Keratinocyte (primary cell): ENCODE measurements around the gene N4BP2L1. TPM values are rescaled to one million over a fixed set of nuclear protein-coding genes. Genes with fewer than 3 reads are reported as not detected.

Experiments used
- DNase-seq: peaks from one replicate; pipeline ENCODE4 v3.0.0-alpha.2; 2011; ENCODE audit warnings: low read depth, missing footprints, low spot score
- FAIRE-seq: peaks from 2 replicates; lab custom pipeline; 2011; peaks lifted over from hg19 to GRCh38; lab: Jason Lieb, UNC
- H2AFZ ChIP-seq: 2 replicates; pipeline ENCODE4 v1.6.0; 2012; ENCODE audit warnings: low read length, control low read depth, inconsistent platforms; ENCODE audit not compliant: control insufficient read depth
- H3K27ac ChIP-seq: 2 replicates; pipeline ENCODE4 v1.5.1; 2011; ENCODE audit warnings: low read length; ENCODE audit not compliant: control insufficient read depth, insufficient read depth
- H3K27me3 ChIP-seq: 3 replicates; pipeline ENCODE4 v1.6.0; 2011; ENCODE audit warnings: low read length; ENCODE audit not compliant: control insufficient read depth, insufficient read depth; ENCODE audit errors: extremely low read depth
- H3K36me3 ChIP-seq, 2 experiments: 2 replicates in 1 of 2; 3 replicates in 1 of 2; pipeline ENCODE4 v1.5.1; 2011; ENCODE audit warnings: low read length in 2 of 2, mild to moderate bottlenecking in 1 of 2; ENCODE audit not compliant: control insufficient read depth in 2 of 2, insufficient read depth in 2 of 2; ENCODE audit errors: extremely low read depth in 1 of 2
- H3K4me1 ChIP-seq: 3 replicates; pipeline ENCODE4 v1.5.1; 2011; ENCODE audit warnings: low read length; ENCODE audit not compliant: control insufficient read depth, insufficient read depth; ENCODE audit errors: extremely low read depth
- H3K4me2 ChIP-seq: 3 replicates; pipeline ENCODE4 v1.6.0; 2011; ENCODE audit warnings: low read depth, low read length; ENCODE audit not compliant: control insufficient read depth, insufficient read depth; ENCODE audit errors: extremely low read depth
- H3K4me3 ChIP-seq, 3 experiments: fragments of 200-600 bp in 1 of 3; sonication (generic) in 1 of 3; 2 replicates in 2 of 3; 3 replicates in 1 of 3; pipeline ENCODE4 v1.5.1; 2011 to 2016; ENCODE audit warnings: low read length in 3 of 3, mild to moderate bottlenecking in 3 of 3, control low read depth in 2 of 3, inconsistent platforms in 1 of 3, low read depth in 1 of 3, mixed read lengths in 1 of 3, mixed run types in 1 of 3, moderate library complexity in 1 of 3; ENCODE audit not compliant: control insufficient read depth in 2 of 3, insufficient read depth in 2 of 3; ENCODE audit errors: extremely low read depth in 1 of 3
- H3K79me2 ChIP-seq: 2 replicates; pipeline ENCODE4 v1.6.0; 2012; ENCODE audit warnings: low read length; ENCODE audit not compliant: control insufficient read depth, insufficient read depth
- H3K9ac ChIP-seq: 3 replicates; pipeline ENCODE4 v1.6.0; 2011; ENCODE audit warnings: low read length; ENCODE audit not compliant: control insufficient read depth, insufficient read depth; ENCODE audit errors: extremely low read depth
- H3K9me1 ChIP-seq: 3 replicates; pipeline ENCODE4 v1.6.0; 2011; ENCODE audit warnings: low read length; ENCODE audit not compliant: control insufficient read depth, insufficient read depth; ENCODE audit errors: extremely low read depth
- H3K9me3 ChIP-seq: 2 replicates; pipeline ENCODE4 v1.5.1; 2012; ENCODE audit warnings: low read depth, low read length; ENCODE audit not compliant: control insufficient read depth
- H4K20me1 ChIP-seq: 3 replicates; pipeline ENCODE4 v1.6.0; 2011; ENCODE audit warnings: low read length; ENCODE audit not compliant: control insufficient read depth, insufficient read depth; ENCODE audit errors: extremely low read depth
- CTCF ChIP-seq, 3 experiments: IDR thresholded peaks in 1 of 3; conservative IDR thresholded peaks in 1 of 3; optimal IDR thresholded peaks in 1 of 3; 2 replicates in 2 of 3; 3 replicates in 1 of 3; pipeline versions ENCODE3 to v1.5.1; 2011; ENCODE audit warnings: low read length in 3 of 3, mild to moderate bottlenecking in 3 of 3, moderate library complexity in 2 of 3, control low read depth in 1 of 3, inconsistent platforms in 1 of 3; ENCODE audit not compliant: insufficient read depth in 2 of 3; ENCODE audit errors: extremely low read depth in 1 of 3
- EZH2 ChIP-seq: IDR thresholded peaks from one replicate; pipeline ENCODE4 v1.6.1; 2012; ENCODE audit warnings: inconsistent platforms, mild to moderate bottlenecking, low read length, moderate library complexity
- dilution Hi-C: fragments of 300-500 bp; cut with MboI; formaldehyde crosslinking; loops from one replicate; pipeline ENCODE4 v1.7.0; 2020; ENCODE audit warnings: low sequenced_read_pairs; ENCODE audit not compliant: extremely low pct_ligation_motif_present
- polyA plus RNA-seq, 5 experiments: library from polyadenylated mRNA; depleted of rRNA in 3 of 5; stranded (reverse) in 3 of 5; stranded (forward) in 1 of 5; unstranded in 1 of 5; fragments of >200 nt; gene quantifications; 1 replicate in 1 of 5; 2 replicates in 3 of 5; 3 replicates in 1 of 5; pipeline versions ENCODE4 v1.2.1 to v1.2.3, GENCODE V29; 2011 to 2012; ENCODE audit warnings: missing spikeins in 2 of 5, low read depth in 1 of 5, low replicate concordance in 1 of 5

Gene N4BP2L1
- polyA plus RNA-seq, 1 donor (not counting 4 experiments of a cell fraction or from before 2014, with no cell fraction given) = 1.3 TPM

GRCh38 chr13:32456591-32456990 lies 28.7 kb upstream of the N4BP2L1 start:
- H3K4me1 ChIP-seq = no peaks in the 10 kb centered on the region
- no peaks in the 10 kb centered on the region for H4K20me1 ChIP-seq
- H3K9me3 ChIP-seq = no peaks in the 10 kb centered on the region
- dilution Hi-C loops = no loop called here
- H3K9ac ChIP-seq = no peak overlapping the region
- no peak overlapping the region for H3K4me3 ChIP-seq
- H2AFZ ChIP-seq = no peak overlapping the region
- H3K79me2 ChIP-seq = no peaks in the 10 kb centered on the region
- peaks cover 0 to 2% of the 10 kb centered on the region in 2 experiments for H3K36me3 ChIP-seq
- no peak overlapping the region for H3K4me2 ChIP-seq
- no peak for FAIRE-seq
- no peak for DNase-seq
- no peak for TF ChIP-seq EZH2
- no peak for TF ChIP-seq CTCF (optimal IDR thresholded peaks at IDR 0.05 in 1 of 3, IDR thresholded peaks at IDR 0.05 in 1 of 3, conservative IDR thresholded peaks at IDR 0.05 in 1 of 3; ENCODE audit: extremely low read depth in 1 of 3, insufficient read depth in 2 of 3, low read length in 3 of 3)
- H3K27me3 ChIP-seq = no peaks in the 10 kb centered on the region
- no peak overlapping the region for H3K27ac ChIP-seq
- H3K9me1 ChIP-seq = no peaks in the 10 kb centered on the region

GRCh38 chr13:32455594-32455903 lies 27.6 kb upstream of the N4BP2L1 start:
- dilution Hi-C loops = no loop called here
- DNase-seq = no peak
- no peak for FAIRE-seq

More at GRCh38 chr13:32455594-32455903, 27.6 kb upstream of the N4BP2L1 start:
- Histone ChIP-seq H3K36me3 (peaks cover 0 to 4% of the 10 kb centered on the region in 2 experiments), H3K9me1 (no peaks in the 10 kb centered on the region), H3K4me2 (no peak overlapping the region), H3K79me2 (no peaks in the 10 kb centered on the region), H3K27me3 (no peaks in the 10 kb centered on the region), H3K9me3 (no peaks in the 10 kb centered on the region), H3K4me3 (no peak overlapping the region), H2AFZ (no peak overlapping the region), H3K27ac (no peak overlapping the region), H3K9ac (no peak overlapping the region), H3K4me1 (no peaks in the 10 kb centered on the region), H4K20me1 (no peaks in the 10 kb centered on the region)
- TF ChIP-seq EZH2 = no peak
- no peak for TF ChIP-seq CTCF (optimal IDR thresholded peaks at IDR 0.05 in 1 of 3, IDR thresholded peaks at IDR 0.05 in 1 of 3, conservative IDR thresholded peaks at IDR 0.05 in 1 of 3; ENCODE audit: extremely low read depth in 1 of 3, insufficient read depth in 2 of 3, low read length in 3 of 3)
